ENCODE results near the gene CXXC4.

Gene CXXC4

DNA sequence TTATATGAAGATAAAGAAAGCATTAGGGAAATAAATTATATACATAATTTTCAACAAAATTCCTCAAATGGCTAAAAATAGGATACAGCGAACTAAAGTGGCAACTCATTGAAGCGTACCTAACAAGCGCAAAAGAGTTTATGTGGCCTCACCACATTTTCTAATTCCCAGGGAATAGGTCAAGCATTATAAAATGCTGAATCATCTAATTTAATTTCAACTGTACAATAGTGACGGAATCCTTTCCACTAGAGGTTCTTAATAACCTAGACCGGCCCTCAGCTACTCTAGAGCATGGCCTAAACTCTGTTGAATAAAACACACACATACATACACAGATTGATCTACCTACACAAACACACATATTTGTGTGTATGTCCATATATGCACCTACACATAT lies 29.1 kb downstream of the CXXC4 start:
- no peak overlapping the region for H3K9ac ChIP-seq (ENCODE audit: low read depth, low read length)
- 0 out of 2 replicates have a peak, but pooled peaks cover under 1% of the 10 kb centered on the region for H3K4me1 ChIP-seq (ENCODE audit: insufficient read depth, low read length)
- H3K9me3 ChIP-seq (ENCODE audit: control insufficient read depth, insufficient read depth, low read length) = no peaks in the 10 kb centered on the region
- no peaks in the 10 kb centered on the region for H3K36me3 ChIP-seq (ENCODE audit: insufficient read depth, low read length)

DNA sequence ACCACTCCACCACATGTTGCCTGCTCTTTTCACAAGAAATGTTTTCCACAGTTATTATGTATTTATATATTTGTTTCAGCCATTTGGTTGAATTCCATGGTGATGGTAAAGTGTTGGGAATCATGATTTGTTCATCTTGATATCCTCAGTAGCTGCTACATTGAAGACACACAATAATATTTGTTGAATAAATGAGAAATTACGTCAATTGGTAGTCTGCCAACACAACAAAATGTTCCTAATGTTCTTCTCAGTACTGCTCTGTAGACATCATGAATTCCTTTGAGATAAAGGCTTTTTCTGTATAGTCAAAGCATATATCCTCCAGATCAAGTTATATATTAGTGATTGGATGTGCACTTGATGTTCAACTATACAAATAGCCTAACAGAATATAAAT lies 29.5 kb downstream of the CXXC4 start:
- H3K36me3 ChIP-seq (ENCODE audit: insufficient read depth, low read length) = no peaks in the 10 kb centered on the region
- no peaks in the 10 kb centered on the region for H3K4me1 ChIP-seq (ENCODE audit: insufficient read depth, low read length)
- no peak overlapping the region for H3K9ac ChIP-seq (ENCODE audit: low read depth, low read length)
- no peaks in the 10 kb centered on the region for H3K9me3 ChIP-seq (ENCODE audit: control insufficient read depth, insufficient read depth, low read length)

DNA sequence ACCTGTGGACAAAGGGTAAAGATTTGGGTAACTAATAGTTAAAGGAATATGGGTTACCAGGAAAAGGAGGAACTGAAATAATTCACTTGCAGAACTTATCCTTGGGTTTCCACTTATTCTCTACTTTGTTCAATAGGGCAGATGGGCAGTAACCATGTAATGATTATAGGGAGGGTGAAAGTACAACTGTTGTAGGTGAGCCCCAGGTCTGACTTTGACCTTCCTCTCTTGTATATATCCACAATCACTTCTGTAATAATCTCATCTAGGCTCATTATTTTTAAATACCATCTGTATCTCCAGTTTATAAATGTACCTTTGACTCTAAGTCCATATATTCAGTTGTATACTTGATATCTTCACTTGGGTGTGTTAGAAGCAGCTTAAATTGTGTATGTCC lies 32.1 kb downstream of the CXXC4 start:
- Histone ChIP-seq H3K9me3 (ENCODE audit: control insufficient read depth, insufficient read depth, low read length) (no peaks in the 10 kb centered on the region), H3K36me3 (ENCODE audit: insufficient read depth, low read length) (no peaks in the 10 kb centered on the region), H3K9ac (ENCODE audit: low read depth, low read length) (no peak overlapping the region), H3K4me1 (ENCODE audit: insufficient read depth, low read length) (no peaks in the 10 kb centered on the region)

DNA sequence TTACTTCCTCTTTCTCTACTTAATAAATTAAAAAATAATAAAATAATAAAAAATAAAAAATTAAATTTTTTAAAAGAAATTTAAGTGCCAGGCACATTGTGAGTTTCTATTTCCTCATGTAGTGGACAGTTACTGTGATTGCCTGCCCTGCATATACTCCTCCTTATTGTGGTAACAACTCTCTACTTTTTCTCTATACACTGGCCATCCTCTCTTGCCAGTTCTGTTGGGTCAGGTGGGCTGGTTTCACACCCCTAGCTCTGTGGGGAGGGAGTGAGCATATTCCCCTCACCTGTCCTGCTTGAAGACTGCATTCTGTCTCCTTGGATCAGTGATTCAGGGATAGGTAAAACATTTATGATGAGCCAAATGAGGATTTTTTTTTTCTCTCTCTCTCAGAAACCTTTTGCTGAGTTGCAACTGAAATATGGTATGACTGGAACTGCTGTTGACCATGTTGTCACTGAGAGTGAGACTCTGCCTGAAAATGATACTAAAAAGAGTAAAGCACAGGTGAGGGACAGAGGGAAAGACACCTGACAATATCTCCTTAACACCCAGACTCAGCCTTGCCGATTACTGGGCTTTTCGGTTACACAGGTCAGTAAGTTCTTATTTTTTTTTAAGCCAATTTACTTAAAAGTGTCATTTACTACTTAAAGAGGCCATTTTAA lies 37.2 kb downstream of the CXXC4 start:
- H3K9me3 ChIP-seq (ENCODE audit: control insufficient read depth, insufficient read depth, low read length) = no peaks in the 10 kb centered on the region
- H3K4me1 ChIP-seq (ENCODE audit: insufficient read depth, low read length) = no peaks in the 10 kb centered on the region
- no peak overlapping the region for H3K9ac ChIP-seq (ENCODE audit: low read depth, low read length)
- no peaks in the 10 kb centered on the region for H3K36me3 ChIP-seq (ENCODE audit: insufficient read depth, low read length)

DNA sequence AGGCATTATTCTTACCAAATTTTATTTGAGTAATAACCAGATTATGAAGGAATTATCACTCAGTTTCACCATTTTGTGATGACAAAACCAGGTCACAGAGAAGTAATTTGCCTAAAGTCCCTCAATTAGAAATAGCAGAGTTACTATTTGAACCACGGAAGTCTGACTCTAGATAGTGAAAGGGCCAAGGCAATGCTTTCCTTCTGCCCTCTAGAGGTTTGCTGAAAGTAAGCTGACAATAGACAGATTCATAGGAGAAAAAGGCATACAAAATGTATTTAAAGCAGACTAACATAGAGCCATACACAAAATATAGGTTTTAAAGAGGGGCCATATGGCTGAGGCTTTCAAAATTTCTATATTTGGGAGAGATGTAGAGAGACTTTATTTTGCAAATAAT lies 43.1 kb downstream of the CXXC4 start:
- H3K9me3 ChIP-seq (ENCODE audit: control insufficient read depth, insufficient read depth, low read length) = no peaks in the 10 kb centered on the region

DNA sequence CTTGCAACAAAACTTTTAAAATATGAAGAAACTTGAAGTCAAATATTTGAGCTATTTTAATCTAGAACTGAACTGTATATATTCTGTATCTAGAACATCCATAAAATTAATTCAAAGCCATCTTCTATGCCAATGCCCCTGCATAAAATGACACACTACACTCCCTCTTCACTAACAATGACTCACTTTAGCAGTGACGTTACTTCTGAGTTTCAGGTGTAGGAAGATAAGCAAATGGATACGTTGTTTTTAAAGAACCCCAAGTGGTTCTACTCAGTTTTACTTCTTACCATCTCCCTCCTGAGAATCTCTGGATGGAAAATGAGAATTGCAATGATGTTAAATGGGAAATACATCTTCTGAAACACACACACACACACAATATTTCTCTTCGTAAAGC lies 45.2 kb downstream of the CXXC4 start:
- H3K9ac ChIP-seq (ENCODE audit: low read depth, low read length) = no peak overlapping the region
- H3K36me3 ChIP-seq (ENCODE audit: insufficient read depth, low read length) = no peaks in the 10 kb centered on the region
- peaks cover 7% of the 10 kb centered on the region; the same call in 1 of the 2 replicates for H3K4me1 ChIP-seq (ENCODE audit: insufficient read depth, low read length)
- no peaks in the 10 kb centered on the region for H3K9me3 ChIP-seq (ENCODE audit: control insufficient read depth, insufficient read depth, low read length)

More for the DNA sequence above, 43.1 kb downstream of the CXXC4 start:
- no peak overlapping the region for H3K9ac ChIP-seq (ENCODE audit: low read depth, low read length)
- no peaks in the 10 kb centered on the region for H3K36me3 ChIP-seq (ENCODE audit: insufficient read depth, low read length)
- H3K4me1 ChIP-seq (ENCODE audit: insufficient read depth, low read length) = peaks cover 7% of the 10 kb centered on the region; the same call in 1 of the 2 replicates

DNA sequence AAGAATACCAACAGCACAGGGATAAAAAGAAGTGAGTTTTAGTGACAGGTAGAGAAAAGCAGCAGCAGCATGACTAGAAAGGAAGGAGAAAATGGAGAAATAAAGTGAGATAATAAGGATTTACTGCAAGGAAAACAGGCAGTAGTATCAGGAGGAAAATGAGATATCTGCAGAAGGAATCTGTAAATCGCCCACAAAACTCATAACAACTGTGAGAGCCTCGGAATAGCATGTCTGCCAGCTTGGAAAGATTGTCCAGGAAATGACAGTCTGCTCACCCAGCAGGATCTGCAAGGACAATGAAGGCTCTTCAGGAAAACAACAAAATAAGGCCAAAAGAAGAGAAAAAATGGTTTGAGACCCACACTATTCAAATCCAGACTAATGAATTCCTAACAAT lies 47.4 kb downstream of the CXXC4 start:
- H3K36me3 ChIP-seq (ENCODE audit: insufficient read depth, low read length) = no peaks in the 10 kb centered on the region
- H3K4me1 ChIP-seq (ENCODE audit: insufficient read depth, low read length) = peaks cover 6% of the 10 kb centered on the region; the same call in 1 of the 2 replicates
- H3K9me3 ChIP-seq (ENCODE audit: control insufficient read depth, insufficient read depth, low read length) = no peaks in the 10 kb centered on the region
- H3K9ac ChIP-seq (ENCODE audit: low read depth, low read length) = no peak overlapping the region

DNA sequence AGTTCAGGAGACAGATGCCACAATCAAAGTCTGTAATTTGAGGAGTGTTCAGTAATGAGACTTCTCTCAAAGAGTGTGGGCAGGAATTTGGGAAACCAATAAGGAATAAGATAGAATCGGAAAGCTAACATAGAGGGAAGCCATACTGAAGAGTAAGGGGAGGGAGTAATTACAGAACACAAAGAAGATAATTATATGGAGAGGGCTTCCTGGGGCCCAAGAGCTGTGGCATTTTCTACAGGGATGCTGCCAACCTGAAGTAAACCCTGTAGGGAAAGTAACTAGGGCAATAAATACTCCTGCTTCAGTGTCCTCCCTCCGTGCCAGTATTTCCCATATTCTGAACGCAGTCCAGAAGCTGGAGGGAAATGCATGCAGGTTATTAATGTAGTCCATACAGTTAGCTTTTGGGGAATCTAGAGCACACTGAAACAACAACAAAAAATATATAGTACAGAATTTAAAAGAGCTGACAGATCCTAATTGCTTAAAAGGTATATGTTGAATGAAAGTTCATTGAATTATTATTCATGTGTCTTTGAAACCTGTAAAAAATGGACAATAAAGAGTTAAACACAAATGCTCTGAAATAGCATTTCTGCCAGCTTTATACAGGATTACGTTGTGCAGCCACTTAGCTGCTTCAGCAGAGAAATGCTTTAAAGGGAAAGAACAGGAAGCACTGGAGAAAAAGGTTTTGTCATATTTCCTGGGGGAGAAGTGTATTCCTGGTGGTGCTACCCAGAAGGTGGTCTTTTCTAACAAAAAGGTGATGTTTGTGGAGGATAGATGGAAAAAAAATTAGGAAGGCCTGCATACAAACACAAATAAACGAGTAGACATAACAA lies 48.0 kb downstream of the CXXC4 start:
- Histone ChIP-seq H3K9ac (ENCODE audit: low read depth, low read length) (no peak overlapping the region), H3K36me3 (ENCODE audit: insufficient read depth, low read length) (no peaks in the 10 kb centered on the region), H3K4me1 (ENCODE audit: insufficient read depth, low read length) (peaks cover under 1% of the 10 kb centered on the region; the same call in 1 of the 2 replicates), H3K9me3 (ENCODE audit: control insufficient read depth, insufficient read depth, low read length) (no peaks in the 10 kb centered on the region)

DNA sequence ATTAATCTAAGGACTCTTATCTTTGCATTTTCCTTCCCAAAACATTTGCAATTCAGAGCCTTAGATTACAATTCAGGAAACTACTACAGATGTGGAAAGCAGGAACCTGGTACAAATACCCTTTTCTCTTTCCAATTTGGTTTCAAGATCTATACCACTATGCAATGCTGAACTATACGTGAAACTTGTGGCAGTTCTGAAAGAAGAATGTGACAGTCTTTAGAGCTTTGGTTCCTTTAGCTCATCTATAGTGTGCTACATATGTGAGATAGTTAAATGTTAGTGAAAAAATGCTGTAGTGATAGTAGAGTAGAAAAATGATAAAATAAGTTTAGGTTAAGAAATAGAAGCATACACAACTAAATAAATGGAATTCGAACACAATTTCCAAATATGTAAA lies 50.0 kb downstream of the CXXC4 start:
- Histone ChIP-seq H3K36me3 (ENCODE audit: insufficient read depth, low read length) (no peaks in the 10 kb centered on the region), H3K9ac (ENCODE audit: low read depth, low read length) (no peak overlapping the region)

DNA sequence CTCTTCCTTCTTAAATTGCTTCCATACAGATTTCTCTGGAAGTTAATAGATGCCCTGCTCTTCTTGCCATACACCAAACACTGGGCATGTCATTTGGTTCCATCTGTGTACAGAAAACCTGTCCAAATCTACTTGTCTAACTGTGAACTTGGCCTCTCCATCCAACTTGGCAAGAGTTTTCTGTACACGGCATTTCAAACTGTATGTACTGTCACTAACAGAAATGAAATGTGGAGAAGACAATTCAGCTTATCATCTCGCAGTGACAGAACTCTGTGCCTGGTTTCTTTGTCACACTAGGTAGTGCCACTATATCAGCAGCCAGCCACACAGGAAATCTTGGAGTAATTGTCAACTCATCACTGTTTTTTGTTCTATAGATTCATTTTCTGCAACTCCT lies 58.2 kb downstream of the CXXC4 start:
- no peak overlapping the region for H3K9ac ChIP-seq (ENCODE audit: low read depth, low read length)
- no peaks in the 10 kb centered on the region for H3K9me3 ChIP-seq (ENCODE audit: control insufficient read depth, insufficient read depth, low read length)
- H3K4me1 ChIP-seq (ENCODE audit: insufficient read depth, low read length) = no peaks in the 10 kb centered on the region
- no peaks in the 10 kb centered on the region for H3K36me3 ChIP-seq (ENCODE audit: insufficient read depth, low read length)

More for the DNA sequence above, 50.0 kb downstream of the CXXC4 start:
- Histone ChIP-seq H3K9me3 (ENCODE audit: control insufficient read depth, insufficient read depth, low read length) (no peaks in the 10 kb centered on the region), H3K4me1 (ENCODE audit: insufficient read depth, low read length) (no peaks in the 10 kb centered on the region; the same call in 1 of the 2 replicates)

DNA sequence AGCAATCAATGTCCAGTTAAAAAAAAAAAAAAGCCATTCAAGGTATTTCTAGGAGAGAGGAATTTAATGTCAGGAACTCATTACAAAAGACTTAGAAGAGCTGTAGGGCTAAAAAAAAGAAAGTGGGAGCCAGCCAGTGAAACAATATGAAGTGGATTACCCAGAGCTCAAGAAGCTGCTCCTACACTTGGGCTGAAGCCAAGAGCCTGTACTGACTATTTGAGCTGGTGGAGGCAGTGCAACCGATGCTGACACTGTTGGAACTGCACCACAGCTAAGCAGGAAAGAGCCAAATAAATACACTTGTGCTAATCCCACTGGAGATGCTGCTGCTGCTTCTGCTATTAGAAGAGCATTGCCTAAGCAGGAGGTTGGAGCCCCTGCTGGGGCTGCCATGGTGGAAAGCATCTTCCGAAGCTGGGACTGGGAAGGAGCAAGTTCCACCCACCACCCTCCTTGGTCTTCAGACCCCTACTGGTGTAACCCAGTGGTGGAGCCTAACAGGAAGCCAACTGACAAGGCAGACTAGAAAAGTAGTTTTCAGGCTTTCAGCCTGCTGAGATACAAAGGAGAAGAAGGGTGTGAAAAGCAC lies 65.4 kb downstream of the CXXC4 start:
- Histone ChIP-seq H3K9me3 (ENCODE audit: control insufficient read depth, insufficient read depth, low read length) (no peaks in the 10 kb centered on the region; the same call in 1 of the 2 replicates), H3K9ac (ENCODE audit: low read depth, low read length) (no peak overlapping the region), H3K36me3 (ENCODE audit: insufficient read depth, low read length) (no peaks in the 10 kb centered on the region), H3K4me1 (ENCODE audit: insufficient read depth, low read length) (peaks cover 8% of the 10 kb centered on the region; the same call in 1 of the 2 replicates)

DNA sequence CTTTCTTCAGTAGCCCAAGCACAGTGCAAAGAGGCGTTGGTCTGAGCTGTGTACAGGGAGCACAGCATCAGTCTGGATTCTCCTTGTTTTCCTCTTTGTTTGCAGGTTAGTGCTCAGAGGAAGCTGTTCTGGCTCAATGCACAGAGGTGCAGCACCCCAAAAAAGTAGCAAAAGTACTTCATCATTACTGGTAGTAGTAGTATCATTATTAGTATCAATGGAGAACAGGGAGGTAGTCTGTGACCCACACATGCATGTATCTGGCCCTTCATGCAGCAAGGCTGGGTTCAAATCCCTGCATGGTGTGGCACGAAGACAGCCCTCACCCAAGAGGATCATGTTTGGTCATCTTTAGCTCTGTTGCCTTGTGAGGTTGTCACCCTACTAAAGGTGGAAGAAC lies 68.7 kb downstream of the CXXC4 start:
- peaks cover 16% of the 10 kb centered on the region for H3K4me1 ChIP-seq (ENCODE audit: insufficient read depth, low read length)
- no peaks in the 10 kb centered on the region for H3K36me3 ChIP-seq (ENCODE audit: insufficient read depth, low read length)

DNA sequence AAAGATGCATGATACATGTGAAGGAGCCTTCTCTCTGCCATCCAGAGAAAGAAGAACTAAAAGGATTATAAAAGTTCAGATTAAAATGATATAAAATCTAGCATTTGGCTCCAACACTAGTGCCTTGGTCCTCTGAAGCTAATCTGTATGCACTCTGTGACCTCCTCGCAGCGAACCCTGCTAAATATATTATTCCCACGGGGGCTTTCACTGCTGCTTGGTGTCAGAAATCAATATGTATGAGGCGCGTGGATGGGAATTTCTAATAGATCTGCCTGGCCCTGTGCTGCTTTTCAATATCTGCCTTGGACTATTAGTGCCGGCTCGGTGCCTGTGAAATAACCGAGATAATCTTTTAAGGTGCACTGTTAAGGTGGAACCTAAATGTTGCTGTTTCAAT lies 69.7 kb downstream of the CXXC4 start:
- Histone ChIP-seq H3K9ac (ENCODE audit: low read depth, low read length) (no peak overlapping the region), H3K36me3 (ENCODE audit: insufficient read depth, low read length) (no peaks in the 10 kb centered on the region), H3K9me3 (ENCODE audit: control insufficient read depth, insufficient read depth, low read length) (no peaks in the 10 kb centered on the region; the same call in 1 of the 2 replicates), H3K4me1 (ENCODE audit: insufficient read depth, low read length) (peaks cover 21% of the 10 kb centered on the region)

More for the DNA sequence above, 68.7 kb downstream of the CXXC4 start:
- Histone ChIP-seq H3K9me3 (ENCODE audit: control insufficient read depth, insufficient read depth, low read length) (no peaks in the 10 kb centered on the region; the same call in 1 of the 2 replicates), H3K9ac (ENCODE audit: low read depth, low read length) (no peak overlapping the region)

DNA sequence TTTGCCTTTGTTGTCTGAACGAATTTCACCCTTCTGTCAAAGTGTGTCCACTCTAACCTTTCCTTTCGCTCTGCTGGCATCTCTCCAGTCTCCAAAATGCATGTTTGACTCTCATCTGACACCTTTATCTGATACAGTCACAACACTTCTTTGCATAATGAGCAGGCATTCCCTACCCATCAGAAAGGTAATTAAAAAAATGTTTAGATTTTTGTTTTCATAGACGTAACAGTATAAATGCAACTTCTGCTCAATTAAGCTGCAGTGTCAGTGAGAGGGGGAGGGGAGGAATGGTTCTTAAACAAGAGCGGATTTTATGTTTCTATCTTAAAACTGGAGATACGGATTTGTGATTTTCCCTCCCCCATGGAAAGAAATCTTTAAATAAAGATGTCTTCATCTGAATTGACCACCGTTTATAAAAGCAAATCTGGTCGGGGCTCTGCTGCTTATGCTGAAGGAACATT lies 70.2 kb downstream of the CXXC4 start:
- no peak overlapping the region for H3K9ac ChIP-seq (ENCODE audit: low read depth, low read length)
- no peaks in the 10 kb centered on the region; the same call in 1 of the 2 replicates for H3K9me3 ChIP-seq (ENCODE audit: control insufficient read depth, insufficient read depth, low read length)
- no peaks in the 10 kb centered on the region for H3K36me3 ChIP-seq (ENCODE audit: insufficient read depth, low read length)
- peaks cover 21% of the 10 kb centered on the region for H3K4me1 ChIP-seq (ENCODE audit: insufficient read depth, low read length)
